Calu3 (cell line): ENCODE measurements around the gene EIF3J. TPM values are rescaled to one million over a fixed set of nuclear protein-coding genes. Genes with fewer than 3 reads are reported as not detected.

Source experiments
- BruUV-seq: library from RNA; stranded (reverse); fragments of 400-500 nt; replicated peaks from 2 replicates; lab custom pipeline; 2021; lab: Mats Ljungman, UMichigan
- CTCF ChIA-PET: fragments of 300-600 bp; sonication (Branson Sonifier 250); formaldehyde crosslinking; loops from one replicate; lab custom pipeline; 2022; ENCODE audit warnings: antibody characterized with exemption; lab: Charles Lee
- DNase-seq: peaks from one replicate; pipeline ENCODE4 v3.0.0; 2022
- H3K27ac Mint-ChIP-seq: one replicate; pipeline ENCODE4 v1.8.0; 2022; ENCODE audit warnings: mixed read lengths; ENCODE audit not compliant: unreplicated experiment
- H3K27me3 Mint-ChIP-seq: one replicate; pipeline ENCODE4 v1.8.0; 2022; ENCODE audit warnings: mixed read lengths; ENCODE audit not compliant: unreplicated experiment
- H3K36me3 Mint-ChIP-seq: one replicate; pipeline ENCODE4 v1.8.0; 2022; ENCODE audit warnings: mild to moderate bottlenecking, moderate library complexity, mixed read lengths; ENCODE audit not compliant: insufficient read depth, unreplicated experiment
- H3K4me1 Mint-ChIP-seq: one replicate; pipeline ENCODE4 v1.8.0; 2022; ENCODE audit warnings: mild to moderate bottlenecking, low read depth, mixed read lengths; ENCODE audit not compliant: unreplicated experiment
- H3K4me3 Mint-ChIP-seq: one replicate; pipeline ENCODE4 v1.8.0; 2022; ENCODE audit warnings: mild to moderate bottlenecking, low read depth, moderate library complexity, mixed read lengths; ENCODE audit not compliant: unreplicated experiment
- H3K9me3 Mint-ChIP-seq: one replicate; pipeline ENCODE4 v1.8.0; 2022; ENCODE audit warnings: low read depth, mixed read lengths; ENCODE audit not compliant: unreplicated experiment
- intact Hi-C: fragments of 100-400 bp; cut with micrococcal nuclease; formaldehyde crosslinking; loops from one replicate; pipeline ENCODE4 v1.10.0; 2022; ENCODE audit not compliant: unreplicated experiment
- total RNA-seq: library from RNA; stranded (reverse); gene quantifications from 2 replicates; pipeline ENCODE4 v1.2.3, GENCODE V29; 2022
- TF ChIP-seq, protein P1 (sequence below): fragments of 200-600 bp; IDR thresholded peaks from one replicate; pipeline ENCODE4 v1.8.0; 2022; ENCODE audit warnings: antibody characterized with exemption; ENCODE audit not compliant: unreplicated experiment

The EIF3J gene
- total RNA-seq, 1 experiment from 2014 or later: 86.5 TPM

DNA sequence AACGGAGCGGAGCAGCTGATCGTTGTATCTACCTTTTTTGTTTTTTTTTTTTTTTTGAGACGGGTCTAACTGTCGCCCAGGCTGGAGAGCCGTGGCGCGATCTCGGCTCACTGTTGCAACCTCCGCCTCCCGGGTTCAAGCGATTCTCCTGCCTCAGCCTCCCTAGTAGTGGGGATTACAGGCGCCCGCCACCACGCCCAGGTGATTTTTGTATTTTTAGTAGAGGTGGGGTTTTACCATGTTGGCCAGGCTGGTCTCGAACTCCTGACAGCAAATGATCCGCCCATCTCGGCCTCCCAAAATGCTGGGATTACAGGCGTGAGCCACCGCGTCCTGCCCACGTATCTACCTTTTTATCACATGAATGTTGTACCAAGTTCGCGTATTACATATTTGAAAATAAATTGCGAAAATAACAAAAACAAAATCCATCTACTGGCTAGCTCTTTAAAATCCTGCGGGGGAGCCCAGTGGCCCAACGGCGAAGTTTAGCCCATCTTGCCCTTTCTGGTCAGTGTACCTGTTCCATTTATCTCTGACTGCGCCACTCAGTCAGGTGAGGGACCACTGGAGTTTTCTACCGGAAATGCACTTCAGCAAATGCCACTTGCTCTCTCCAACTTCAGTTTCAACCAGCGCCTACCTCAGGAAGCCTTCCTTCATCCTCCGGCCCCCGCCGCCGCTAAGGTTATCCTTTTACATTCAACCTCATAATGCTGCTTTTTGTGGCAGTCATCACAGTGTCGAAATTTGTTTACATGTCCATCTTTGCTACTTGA lies 1.2 kb upstream of the EIF3J start:
- CTCF ChIA-PET: no interaction called here
- intact Hi-C loops: no loop called here
- peak; percentile 19 for DNase-seq
- H3K27ac Mint-ChIP-seq: peak overlapping the region; percentile 83
- BruUV-seq: TSS peak; percentile 77
- TF ChIP-seq, protein P1, sequence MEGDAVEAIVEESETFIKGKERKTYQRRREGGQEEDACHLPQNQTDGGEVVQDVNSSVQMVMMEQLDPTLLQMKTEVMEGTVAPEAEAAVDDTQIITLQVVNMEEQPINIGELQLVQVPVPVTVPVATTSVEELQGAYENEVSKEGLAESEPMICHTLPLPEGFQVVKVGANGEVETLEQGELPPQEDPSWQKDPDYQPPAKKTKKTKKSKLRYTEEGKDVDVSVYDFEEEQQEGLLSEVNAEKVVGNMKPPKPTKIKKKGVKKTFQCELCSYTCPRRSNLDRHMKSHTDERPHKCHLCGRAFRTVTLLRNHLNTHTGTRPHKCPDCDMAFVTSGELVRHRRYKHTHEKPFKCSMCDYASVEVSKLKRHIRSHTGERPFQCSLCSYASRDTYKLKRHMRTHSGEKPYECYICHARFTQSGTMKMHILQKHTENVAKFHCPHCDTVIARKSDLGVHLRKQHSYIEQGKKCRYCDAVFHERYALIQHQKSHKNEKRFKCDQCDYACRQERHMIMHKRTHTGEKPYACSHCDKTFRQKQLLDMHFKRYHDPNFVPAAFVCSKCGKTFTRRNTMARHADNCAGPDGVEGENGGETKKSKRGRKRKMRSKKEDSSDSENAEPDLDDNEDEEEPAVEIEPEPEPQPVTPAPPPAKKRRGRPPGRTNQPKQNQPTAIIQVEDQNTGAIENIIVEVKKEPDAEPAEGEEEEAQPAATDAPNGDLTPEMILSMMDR: no peak
- H3K27me3 Mint-ChIP-seq: no peaks in the 10 kb centered on the region
- peaks cover 56% of the 10 kb centered on the region for H3K36me3 Mint-ChIP-seq
- H3K4me3 Mint-ChIP-seq: peak overlapping the region; percentile 86
- no peaks in the 10 kb centered on the region for H3K4me1 Mint-ChIP-seq
- H3K9me3 Mint-ChIP-seq: no peaks in the 10 kb centered on the region

DNA sequence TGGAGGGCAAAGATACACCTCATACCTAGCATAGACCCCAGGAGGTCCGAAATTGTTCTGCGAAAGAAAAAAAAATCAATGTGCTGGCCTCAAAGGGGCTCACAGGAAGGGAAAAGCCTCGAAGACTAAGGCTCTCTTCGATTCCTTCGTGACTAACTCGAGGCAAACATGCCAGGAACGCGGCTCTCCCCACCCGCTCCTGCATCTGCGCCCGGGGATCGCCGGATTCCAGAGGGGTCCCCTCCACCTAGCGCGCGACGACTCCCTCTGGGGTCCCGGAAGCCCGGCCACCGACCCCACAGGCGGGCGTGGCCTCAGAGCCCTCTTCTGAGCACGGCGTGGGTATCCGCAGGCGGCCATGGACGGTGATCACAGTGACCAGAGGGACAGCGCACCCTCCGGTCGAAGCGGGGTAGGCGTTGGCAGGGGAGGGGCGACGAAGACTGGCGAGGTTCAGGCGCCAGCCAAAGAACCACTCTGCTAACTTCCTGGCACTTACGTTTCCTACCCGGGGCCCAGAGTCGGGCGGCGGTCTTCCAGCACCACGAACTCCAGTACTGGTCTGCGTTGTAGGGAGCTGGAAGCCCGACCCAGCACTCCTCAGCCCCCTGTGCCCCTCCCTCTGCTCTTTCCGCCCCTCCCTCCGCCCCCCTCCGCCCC lies 515 bp upstream of the EIF3J start:
- Mint-ChIP-seq H3K4me1 (no peaks in the 10 kb centered on the region), H3K4me3 (peak overlapping the region; percentile 86), H3K36me3 (peaks cover 56% of the 10 kb centered on the region), H3K27me3 (no peaks in the 10 kb centered on the region), H3K9me3 (no peaks in the 10 kb centered on the region), H3K27ac (peak overlapping the region; percentile 83)
- peak; percentile 82 for DNase-seq
- CTCF ChIA-PET: no interaction called here
- TF ChIP-seq, protein P1: no peak
- intact Hi-C loops: no loop called here
- BruUV-seq: no TSS peak

DNA sequence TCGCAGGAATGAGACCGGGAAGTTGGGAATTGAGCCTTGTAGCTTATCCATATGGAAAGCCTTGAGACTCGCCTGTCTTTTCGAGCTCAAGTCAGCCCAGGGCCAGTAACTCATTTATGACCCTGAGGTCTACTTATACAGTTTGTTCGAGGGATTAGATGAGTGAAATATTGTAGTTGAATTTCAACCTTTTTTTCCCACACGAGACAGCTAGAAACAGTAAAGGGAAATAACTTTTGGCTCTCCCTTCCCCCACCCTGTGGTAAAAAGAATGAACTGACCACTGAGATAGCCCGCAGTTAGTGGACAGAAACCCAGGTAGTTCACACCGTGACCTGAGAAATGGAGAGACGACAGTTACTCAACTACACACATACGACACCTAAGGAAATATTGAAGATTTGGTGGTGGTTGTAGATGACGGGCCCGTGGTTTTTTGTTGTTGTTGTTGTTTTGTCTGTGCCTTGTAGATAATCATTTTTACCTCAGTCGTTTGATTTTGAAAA lies 841 bp downstream of the EIF3J start:
- Mint-ChIP-seq H3K4me3 (peak overlapping the region; percentile 86), H3K27me3 (no peaks in the 10 kb centered on the region), H3K27ac (no peak overlapping the region), H3K36me3 (peaks cover 56% of the 10 kb centered on the region), H3K9me3 (no peaks in the 10 kb centered on the region), H3K4me1 (no peaks in the 10 kb centered on the region)
- intact Hi-C loops: no loop called here
- TF ChIP-seq, protein P1: no peak
- CTCF ChIA-PET: interaction anchor here (0.6 kb wide), 1 partner anchor 668 kb away, joined by 3 read pairs; no protein-coding TSS in a partner anchor
- no peak for DNase-seq
- no TSS peak for BruUV-seq

DNA sequence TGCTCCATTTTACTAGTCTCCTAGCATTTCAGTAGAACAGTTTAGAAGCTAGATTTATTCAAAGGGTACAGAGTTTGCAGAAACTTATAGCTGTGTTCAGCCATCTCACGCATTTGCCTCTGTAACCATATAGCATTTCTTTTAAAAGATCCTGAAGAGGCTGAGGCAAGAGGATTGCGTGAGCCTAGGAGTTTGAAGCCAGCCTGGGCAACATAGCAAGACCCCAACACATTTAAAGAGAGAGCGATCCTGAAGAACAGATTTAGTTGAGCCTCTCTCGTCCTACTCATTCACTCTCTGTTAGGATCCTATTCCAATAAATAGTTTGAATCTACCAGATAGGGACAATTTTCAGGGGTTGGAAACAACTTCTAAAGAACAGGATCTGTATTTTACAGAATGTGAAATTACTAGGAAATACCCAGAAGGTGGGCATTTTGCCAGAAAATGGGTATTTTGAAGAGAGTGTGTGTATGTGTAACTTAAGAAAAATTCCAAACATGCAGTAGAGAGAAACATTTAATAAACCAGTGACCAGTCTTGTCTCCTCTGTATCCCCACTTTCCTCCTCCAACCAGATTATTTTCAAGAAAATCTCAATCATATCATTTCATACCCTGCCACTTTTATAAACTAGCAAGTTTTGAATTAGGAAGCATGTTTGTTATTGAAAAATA lies 4.5 kb downstream of the EIF3J start:
- H3K4me3 Mint-ChIP-seq: no peak overlapping the region
- no peaks in the 10 kb centered on the region for H3K27me3 Mint-ChIP-seq
- no TSS peak for BruUV-seq
- no peak overlapping the region for H3K27ac Mint-ChIP-seq
- CTCF ChIA-PET: no interaction called here
- H3K36me3 Mint-ChIP-seq: peaks cover 36% of the 10 kb centered on the region
- no peak for DNase-seq
- H3K9me3 Mint-ChIP-seq: no peaks in the 10 kb centered on the region
- intact Hi-C loops: no loop called here
- no peaks in the 10 kb centered on the region for H3K4me1 Mint-ChIP-seq
- TF ChIP-seq, protein P1: no peak
